ENCODE measurements around the gene TDRKH. TPM values are rescaled to one million over a fixed set of nuclear protein-coding genes. Genes with fewer than 3 reads are reported as not detected.

TDRKH gene
- total and polyA plus RNA-seq, 3 donors from 2014 or later = 26.3 to 50.9 (median 31.5) TPM

DNA sequence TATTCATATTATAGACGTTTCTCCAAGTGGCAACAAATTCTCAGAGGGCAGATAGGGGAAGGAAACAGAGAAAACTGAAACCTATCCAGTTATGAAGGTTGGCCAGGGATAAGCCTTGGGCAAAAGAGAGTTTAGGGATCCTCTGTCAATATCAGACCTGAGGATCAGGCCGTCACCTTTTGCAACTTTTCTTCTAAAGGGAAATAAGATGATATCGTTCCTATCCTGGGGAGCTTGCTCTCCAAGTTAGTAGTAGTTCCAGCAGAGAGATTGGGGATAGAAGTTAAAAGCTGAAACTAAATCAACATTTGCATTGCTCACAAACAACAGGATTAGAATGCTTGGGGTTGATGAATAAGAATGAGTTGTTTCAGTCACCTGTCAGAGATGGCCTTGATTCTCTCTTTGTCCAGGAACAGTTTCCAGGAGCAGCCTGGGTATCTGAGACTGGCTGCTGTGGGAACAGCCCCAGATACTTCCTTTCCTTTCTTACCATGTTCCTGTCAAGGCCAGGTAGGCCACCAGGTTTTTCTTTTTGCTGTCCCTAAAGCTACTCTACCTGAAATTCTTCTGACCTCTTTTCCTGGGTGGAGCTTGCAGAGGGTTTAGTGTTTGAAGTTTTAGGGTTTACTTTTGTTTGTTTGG is 66.5 kb downstream of the TDRKH start:
- Histone ChIP-seq H3K27ac (no peak overlapping the region), H3K4me3 (no peak overlapping the region), H3K4me1 (peaks cover 13% of the 10 kb centered on the region), H3K36me3 (ENCODE audit: low read depth, missing control alignments) (no peaks in the 10 kb centered on the region), H3K9me3 (no peaks in the 10 kb centered on the region), H3K27me3 (no peaks in the 10 kb centered on the region)
- DNase-seq = no peak
- intact Hi-C loops (cut with DNase I; ENCODE audit: low total_unique reads) = no loop called here
- 69 to 73% methylated on average over 3 of the region's 3 CpGs for WGBS, 2 donors
- TF ChIP-seq, protein P1, sequence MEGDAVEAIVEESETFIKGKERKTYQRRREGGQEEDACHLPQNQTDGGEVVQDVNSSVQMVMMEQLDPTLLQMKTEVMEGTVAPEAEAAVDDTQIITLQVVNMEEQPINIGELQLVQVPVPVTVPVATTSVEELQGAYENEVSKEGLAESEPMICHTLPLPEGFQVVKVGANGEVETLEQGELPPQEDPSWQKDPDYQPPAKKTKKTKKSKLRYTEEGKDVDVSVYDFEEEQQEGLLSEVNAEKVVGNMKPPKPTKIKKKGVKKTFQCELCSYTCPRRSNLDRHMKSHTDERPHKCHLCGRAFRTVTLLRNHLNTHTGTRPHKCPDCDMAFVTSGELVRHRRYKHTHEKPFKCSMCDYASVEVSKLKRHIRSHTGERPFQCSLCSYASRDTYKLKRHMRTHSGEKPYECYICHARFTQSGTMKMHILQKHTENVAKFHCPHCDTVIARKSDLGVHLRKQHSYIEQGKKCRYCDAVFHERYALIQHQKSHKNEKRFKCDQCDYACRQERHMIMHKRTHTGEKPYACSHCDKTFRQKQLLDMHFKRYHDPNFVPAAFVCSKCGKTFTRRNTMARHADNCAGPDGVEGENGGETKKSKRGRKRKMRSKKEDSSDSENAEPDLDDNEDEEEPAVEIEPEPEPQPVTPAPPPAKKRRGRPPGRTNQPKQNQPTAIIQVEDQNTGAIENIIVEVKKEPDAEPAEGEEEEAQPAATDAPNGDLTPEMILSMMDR (IDR thresholded peaks at IDR 0.05) = no peak
- TF ChIP-seq POLR2A (IDR thresholded peaks at IDR 0.05) = no peak

Small RNAs within 50 kb of the gene (small RNA-seq; reads per million reads assigned to genes)
- 0 reads per million in 2 donors for gene RNU6-662P

Other genes starting within 250 kb of the TDRKH start
- gene SNX27, start 178.4 kb downstream of the TDRKH start, total RNA-seq = 10 to 100 TPM; 42.8 to 44.4 TPM
- 24.7 TPM for gene SNX27, start 178.4 kb downstream of the TDRKH start, polyA plus RNA-seq (ENCODE audit: insufficient read depth, low read depth, low replicate concordance)
- gene CELF3, start 73.7 kb downstream of the TDRKH start, total RNA-seq = 1 to 10 TPM; 3.2 to 4.6 TPM
- gene CELF3, start 73.7 kb downstream of the TDRKH start, polyA plus RNA-seq (ENCODE audit: insufficient read depth, low read depth, low replicate concordance) = 2.6 TPM
- 10 to 100 TPM in 1 of 2 donors, 1 to 10 TPM in 1; 6.4 to 30.2 TPM for gene RIIAD1, start 69.0 kb downstream of the TDRKH start, total RNA-seq
- 20.5 TPM for gene RIIAD1, start 69.0 kb downstream of the TDRKH start, polyA plus RNA-seq (ENCODE audit: insufficient read depth, low read depth, low replicate concordance)
- 10 to 100 TPM; 53.5 to 70.6 TPM for gene MRPL9, start 27.0 kb downstream of the TDRKH start, total RNA-seq
- gene MRPL9, start 27.0 kb downstream of the TDRKH start, polyA plus RNA-seq (ENCODE audit: insufficient read depth, low read depth, low replicate concordance) = 75.0 TPM
- 1 to 10 TPM; 3.1 to 3.5 TPM for gene LINGO4, start 14.9 kb upstream of the TDRKH start, total RNA-seq
- 1.4 TPM for gene LINGO4, start 14.9 kb upstream of the TDRKH start, polyA plus RNA-seq (ENCODE audit: insufficient read depth, low read depth, low replicate concordance)
- gene RORC, start 41.3 kb upstream of the TDRKH start, total RNA-seq = 10 to 100 TPM; 55.4 to 70.4 TPM
- gene RORC, start 41.3 kb upstream of the TDRKH start, polyA plus RNA-seq (ENCODE audit: insufficient read depth, low read depth, low replicate concordance) = 30.9 TPM
- gene C2CD4D, start 49.3 kb upstream of the TDRKH start, total RNA-seq = 1 to 10 TPM; 1.4 to 2.0 TPM
- 0.29 TPM for gene C2CD4D, start 49.3 kb upstream of the TDRKH start, polyA plus RNA-seq (ENCODE audit: insufficient read depth, low read depth, low replicate concordance)
- not detected for gene THEM5, start 63.2 kb upstream of the TDRKH start, total RNA-seq
- 0.57 TPM for gene THEM5, start 63.2 kb upstream of the TDRKH start, polyA plus RNA-seq (ENCODE audit: insufficient read depth, low read depth, low replicate concordance)
- 10 to 100 TPM; 35.0 to 42.0 TPM for gene THEM4, start 119.0 kb upstream of the TDRKH start, total RNA-seq
- 33.5 TPM for gene THEM4, start 119.0 kb upstream of the TDRKH start, polyA plus RNA-seq (ENCODE audit: insufficient read depth, low read depth, low replicate concordance)
- 100 to 1,000 TPM in 1 of 2 donors, 10 to 100 TPM in 1; 92.4 to 110 TPM for gene S100A10, start 203.4 kb upstream of the TDRKH start, total RNA-seq
- gene S100A10, start 203.4 kb upstream of the TDRKH start, polyA plus RNA-seq (ENCODE audit: insufficient read depth, low read depth, low replicate concordance) = 364 TPM
- 10 to 100 TPM; 80.2 to 86.9 TPM for gene S100A11, start 246.5 kb upstream of the TDRKH start, total RNA-seq
- 275 TPM for gene S100A11, start 246.5 kb upstream of the TDRKH start, polyA plus RNA-seq (ENCODE audit: insufficient read depth, low read depth, low replicate concordance)

Data from testis (tissue), 3 donors.